Measurements from ENCODE around the gene ANO1. TPM values are rescaled to one million over a fixed set of nuclear protein-coding genes. Genes with fewer than 3 reads are reported as not detected.

ANO1 gene
- total and polyA plus RNA-seq, 2 of the 8 experiments (the other 6 are each of a cell fraction or from before 2014, with no cell fraction given): 4.7 to 5.0 TPM

GRCh38 chr11:70046089-70046488 is 32.0 kb upstream of the ANO1 start (continued):
- TF ChIP-seq SIX5 (IDR thresholded peaks at IDR 0.05; ENCODE audit: low read depth, low read length) (no peak), KDM1A (IDR thresholded peaks at IDR 0.05; ENCODE audit: borderline replicate concordance, low read length) (no peak), BRCA1 (IDR thresholded peaks at IDR 0.05; ENCODE audit: low read depth, low read length) (no peak)
